Spleen (tissue), 11 donors: ENCODE data around the gene HLCS. TPM values are rescaled to one million over a fixed set of nuclear protein-coding genes. Genes with fewer than 3 reads are reported as not detected.

Experiments used
- DNase-seq: peaks from one replicate; pipeline ENCODE4 v3.0.0-alpha.2; 2020
- H3K27ac ChIP-seq, 8 donors: fragments of 200-600 bp; sonication (generic) in 7 of 8; 1 replicate in 4 of 8; 2 replicates in 4 of 8; pipeline versions ENCODE4 v1.5.0 to v1.8.0; 2016 to 2021; ENCODE audit warnings: inconsistent platforms in 4 of 8, mild to moderate bottlenecking in 4 of 8, moderate library complexity in 1 of 8
- H3K27me3 ChIP-seq, 7 donors: fragments of 200-600 bp; sonication (generic) in 6 of 7; replicated peaks in 1 of 7; 1 replicate in 4 of 7; 2 replicates in 3 of 7; pipeline versions ENCODE4 v1.5.0 to v1.8.0; 2016 to 2021; ENCODE audit warnings: inconsistent platforms in 3 of 7, mild to moderate bottlenecking in 1 of 7
- H3K36me3 ChIP-seq, 6 donors: fragments of 200-600 bp; sonication (generic) in 5 of 6; 1 replicate in 4 of 6; 2 replicates in 2 of 6; pipeline versions ENCODE4 v1.5.0 to v1.8.0; 2016 to 2021; ENCODE audit warnings: inconsistent platforms in 2 of 6
- H3K4me1 ChIP-seq, 6 donors: fragments of 200-600 bp; sonication (generic) in 5 of 6; 1 replicate in 3 of 6; 2 replicates in 3 of 6; pipeline versions ENCODE4 v1.5.0 to v1.8.0; 2016 to 2021; ENCODE audit warnings: inconsistent platforms in 3 of 6
- H3K4me3 ChIP-seq, 8 donors: fragments of 200-600 bp; sonication (generic) in 7 of 8; 1 replicate in 4 of 8; 2 replicates in 4 of 8; pipeline versions ENCODE4 v1.5.0 to v1.8.0; 2016 to 2021; ENCODE audit warnings: inconsistent platforms in 4 of 8, mild to moderate bottlenecking in 4 of 8, moderate library complexity in 2 of 8
- H3K9me3 ChIP-seq, 8 donors: fragments of 200-600 bp; sonication (generic) in 7 of 8; 1 replicate in 4 of 8; 2 replicates in 4 of 8; pipeline versions ENCODE4 v1.5.0 to v1.8.0; 2016 to 2021; ENCODE audit warnings: inconsistent platforms in 4 of 8
- CTCF ChIP-seq, 11 experiments: fragments of 200-600 bp in 7 of 11; fragments of 450-650 bp in 4 of 11; sonication (generic) in 4 of 11; IDR thresholded peaks in 8 of 11; conservative IDR thresholded peaks in 3 of 11; 1 replicate in 7 of 11; 2 replicates in 4 of 11; pipeline versions ENCODE4 v1.4.0 to v1.8.0; 2016 to 2021; ENCODE audit warnings: antibody characterized with exemption in 11 of 11, inconsistent platforms in 4 of 11, mild to moderate bottlenecking in 1 of 11
- POLR2A ChIP-seq, 3 donors: fragments of 450-650 bp; IDR thresholded peaks; one replicate each; pipeline ENCODE4 v1.5.1; 2017; ENCODE audit warnings: antibody characterized with exemption in 3 of 3, mild to moderate bottlenecking in 1 of 3
- POLR2AphosphoS5 ChIP-seq, 3 donors: sonication (generic); formaldehyde crosslinking; IDR thresholded peaks; one replicate each; pipeline ENCODE4 v1.5.1; 2017; ENCODE audit warnings: antibody characterized with exemption in 3 of 3
- WGBS, 5 donors: extraction: QIAGEN DNeasy Blood & Tissue Kit in 3 of 5; methylation state at CpG; one replicate each; pipeline versions ENCODE4 v1.1.5 to v1.1.7; 2013 to 2018; 5-methylcytosine and 5-hydroxymethylcytosine counted together
- intact Hi-C: fragments of 100-400 bp; cut with DNase I; formaldehyde crosslinking; loops from one replicate; pipeline ENCODE4 v1.15.0; 2023; ENCODE audit warnings: low total_unique reads
- polyA plus RNA-seq, 3 donors: library from polyadenylated mRNA; stranded (reverse); fragments of 200-250 nt; gene quantifications; one replicate each; pipeline ENCODE4 v1.2.1, GENCODE V29; 2013
- total RNA-seq, 7 donors: library from RNA; depleted of rRNA in 3 of 7; stranded (reverse); fragments of >200 nt in 3 of 7; fragmentation: NEBNext Ultra II Directional in 4 of 7; extraction: Animal tissue kit (Norgen Biotek cat#: 25700) in 4 of 7; gene quantifications; one replicate each; pipeline versions ENCODE4 v1.1.0 to v1.2.1, GENCODE V29; 2016 to 2021
- donor health status: healthy with polysubstance abuse.
- donor health status: DM: no; HTN: no; CAD: no; lungs with moderate emphysema.
- donor health status: DM: no; HTN: no; CAD: no.
- donor health status: Bipolar disorder and iron deficiency.
- donor health status: healthy.
- donor health status: DM: no; HTN: no; CAD: no.
- donor health status: DM: yes; HTN: yes; CAD: no.

The HLCS gene
- total and polyA plus RNA-seq, 10 donors, result 1.7 to 22.8 (median 16.3) TPM

- TF ChIP-seq POLR2AphosphoS5 (IDR thresholded peaks at IDR 0.05), result no peak
- TF ChIP-seq CTCF (IDR thresholded peaks at IDR 0.05 in 8 of 11, conservative IDR thresholded peaks at IDR 0.05 in 3 of 11), result no peak
- TF ChIP-seq POLR2A (IDR thresholded peaks at IDR 0.05), result no peak
- 74 to 87% (median 77%) methylated on average over 10 of the region's 10 CpGs for WGBS, 5 donors
- intact Hi-C loops, result no loop called here
These were observed 189.4 kb downstream of the HLCS start for GRCh38 chr21:36776981-36777617.

GRCh38 chr21:36773995-36774394 lies 192.5 kb downstream of the HLCS start:
- H3K36me3 ChIP-seq, result no peaks in the 10 kb centered on the region
- no peaks in the 10 kb centered on the region for H3K9me3 ChIP-seq
- DNase-seq, result no peak
- no peaks in the 10 kb centered on the region for H3K27me3 ChIP-seq
- no peaks in the 10 kb centered on the region for H3K4me1 ChIP-seq
- 52 to 72% (median 66%) methylated on average over 8 of the region's 8 CpGs for WGBS, 5 donors
- no peak overlapping the region for H3K4me3 ChIP-seq
- no peak for TF ChIP-seq POLR2A (IDR thresholded peaks at IDR 0.05)
- TF ChIP-seq POLR2AphosphoS5 (IDR thresholded peaks at IDR 0.05), result no peak
- TF ChIP-seq CTCF (IDR thresholded peaks at IDR 0.05 in 8 of 11, conservative IDR thresholded peaks at IDR 0.05 in 3 of 11), result no peak
- intact Hi-C loops, result no loop called here
- H3K27ac ChIP-seq, result no peak overlapping the region

More at GRCh38 chr21:36776981-36777617, 189.4 kb downstream of the HLCS start:
- no peak overlapping the region for H3K4me3 ChIP-seq
- H3K4me1 ChIP-seq, result no peaks in the 10 kb centered on the region
- no peak for DNase-seq
- H3K9me3 ChIP-seq, result no peaks in the 10 kb centered on the region
- no peaks in the 10 kb centered on the region for H3K36me3 ChIP-seq
- no peaks in the 10 kb centered on the region for H3K27me3 ChIP-seq
- H3K27ac ChIP-seq, result no peak overlapping the region

- Histone ChIP-seq H3K4me1 (no peaks in the 10 kb centered on the region), H3K4me3 (no peak overlapping the region), H3K27me3 (no peaks in the 10 kb centered on the region), H3K27ac (no peak overlapping the region), H3K36me3 (no peaks in the 10 kb centered on the region), H3K9me3 (no peaks in the 10 kb centered on the region)
- no peak for DNase-seq
- 68 to 85% (median 74%) methylated on average over 4 to 5 of the region's 5 CpGs for WGBS, 5 donors
- TF ChIP-seq POLR2A (IDR thresholded peaks at IDR 0.05) (no peak), POLR2AphosphoS5 (IDR thresholded peaks at IDR 0.05) (no peak), CTCF (IDR thresholded peaks at IDR 0.05 in 8 of 11, conservative IDR thresholded peaks at IDR 0.05 in 3 of 11) (no peak)
- intact Hi-C loops, result no loop called here
These were observed 193.4 kb downstream of the HLCS start for GRCh38 chr21:36773117-36773516.

GRCh38 chr21:36769051-36769839 lies 197.2 kb downstream of the HLCS start:
- H3K9me3 ChIP-seq, result no peaks in the 10 kb centered on the region
- H3K27ac ChIP-seq, result no peak overlapping the region
- no peaks in the 10 kb centered on the region for H3K27me3 ChIP-seq
- intact Hi-C loops, result no loop called here
- peaks cover 0 to 8% (median 0%) of the 10 kb centered on the region in 6 donors for H3K36me3 ChIP-seq
- H3K4me1 ChIP-seq, result no peaks in the 10 kb centered on the region
- DNase-seq, result no peak
- TF ChIP-seq CTCF (IDR thresholded peaks at IDR 0.05 in 8 of 11, conservative IDR thresholded peaks at IDR 0.05 in 3 of 11), result no peak
- TF ChIP-seq POLR2A (IDR thresholded peaks at IDR 0.05), result no peak
- TF ChIP-seq POLR2AphosphoS5 (IDR thresholded peaks at IDR 0.05), result no peak
- 68 to 82% (median 73%) methylated on average over 8 of the region's 8 CpGs for WGBS, 5 donors
- no peak overlapping the region for H3K4me3 ChIP-seq
